Retinal pigment epithelial cell (primary cell): Measurements from ENCODE around the gene DLK1.

Source experiments
- DNase-seq: peaks from one replicate; pipeline ENCODE4 v3.0.0-alpha.2; 2010; ENCODE audit warnings: low read depth
- H3K4me3 ChIP-seq: 2 replicates; pipeline ENCODE4 v1.5.1; 2011; ENCODE audit warnings: mild to moderate bottlenecking, low read length, control low read depth, moderate library complexity
- CTCF ChIP-seq: conservative IDR thresholded peaks from 2 replicates; pipeline ENCODE4 v1.5.1; 2011; ENCODE audit warnings: low read depth, low read length, control low read depth, inconsistent platforms

DLK1 gene

GRCh38 chr14:100727086-100727872, 587 bp downstream of the DLK1 start:
- TF ChIP-seq CTCF: no peak
- no peak overlapping the region for H3K4me3 ChIP-seq
- no peak for DNase-seq

- no peak for TF ChIP-seq CTCF
- no peak overlapping the region for H3K4me3 ChIP-seq
- DNase-seq: no peak
Measured at GRCh38 chr14:100727873-100728240, 1.2 kb downstream of the DLK1 start.

DNA sequence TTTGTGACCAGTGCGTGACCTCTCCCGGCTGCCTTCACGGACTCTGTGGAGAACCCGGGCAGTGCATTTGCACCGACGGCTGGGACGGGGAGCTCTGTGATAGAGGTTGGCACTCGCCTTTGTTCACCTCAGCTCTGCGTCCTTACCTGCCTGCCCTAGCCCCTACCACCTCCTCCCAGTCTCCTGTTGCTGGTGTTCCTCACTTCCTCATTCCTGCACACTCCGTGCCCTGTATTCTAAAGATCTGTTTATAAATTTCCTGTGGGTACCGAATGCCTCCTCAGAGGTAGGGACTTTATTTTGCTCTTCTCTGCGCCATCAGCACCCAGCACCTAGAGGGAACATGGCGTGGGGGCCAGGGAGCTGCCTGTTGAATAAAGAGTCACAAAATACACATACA, 2.3 kb downstream of the DLK1 start:
- no peak for TF ChIP-seq CTCF
- no peak for DNase-seq
- H3K4me3 ChIP-seq: no peak overlapping the region

DNA sequence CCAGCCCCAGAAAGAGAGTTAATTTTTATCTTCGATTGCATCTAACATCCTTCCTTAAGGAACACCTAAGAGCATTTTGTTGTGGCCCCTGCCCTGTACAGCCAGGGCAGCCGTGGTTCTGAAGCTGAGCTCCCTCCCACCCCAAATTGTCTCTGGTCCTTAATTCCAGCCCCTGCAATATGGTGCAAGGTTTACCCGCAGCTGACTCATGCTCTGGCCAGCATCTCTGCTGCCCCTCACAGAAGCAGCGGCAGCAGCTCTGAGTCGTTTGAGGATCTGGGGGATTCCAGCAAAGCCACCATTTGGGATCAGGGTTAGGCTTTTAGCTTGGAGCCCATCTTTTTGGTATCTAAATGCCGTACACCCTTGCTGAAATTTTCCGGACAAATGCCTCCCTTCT, 3.3 kb downstream of the DLK1 start:
- no peak for TF ChIP-seq CTCF
- no peak overlapping the region for H3K4me3 ChIP-seq
- no peak for DNase-seq

DNA sequence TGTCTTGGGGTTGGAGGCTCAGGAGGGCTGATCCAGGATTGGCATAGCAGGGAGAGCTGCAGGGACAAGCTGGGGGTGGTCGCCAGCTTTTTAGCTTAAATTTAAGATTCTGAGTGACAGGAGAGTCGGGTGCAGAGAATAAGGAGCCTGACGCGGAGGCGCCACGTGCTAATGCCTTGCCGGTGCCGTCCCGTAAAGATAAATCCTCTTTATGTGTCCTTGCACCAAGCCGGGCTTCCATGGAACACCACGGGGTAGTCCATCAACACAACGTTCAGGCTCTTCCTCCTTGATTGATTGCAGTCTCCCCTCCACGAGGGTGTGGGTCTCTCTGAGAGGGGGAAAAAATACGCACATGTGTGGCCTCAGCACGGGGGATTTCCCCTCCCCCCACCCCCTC, 3.9 kb downstream of the DLK1 start:
- DNase-seq: no peak
- TF ChIP-seq CTCF: no peak
- H3K4me3 ChIP-seq: no peak overlapping the region

GRCh38 chr14:100731011-100731670, 4.4 kb downstream of the DLK1 start:
- H3K4me3 ChIP-seq: no peak overlapping the region
- DNase-seq: no peak
- no peak for TF ChIP-seq CTCF
